ENCODE results near the gene SAMD4A.

SAMD4A gene

DNA sequence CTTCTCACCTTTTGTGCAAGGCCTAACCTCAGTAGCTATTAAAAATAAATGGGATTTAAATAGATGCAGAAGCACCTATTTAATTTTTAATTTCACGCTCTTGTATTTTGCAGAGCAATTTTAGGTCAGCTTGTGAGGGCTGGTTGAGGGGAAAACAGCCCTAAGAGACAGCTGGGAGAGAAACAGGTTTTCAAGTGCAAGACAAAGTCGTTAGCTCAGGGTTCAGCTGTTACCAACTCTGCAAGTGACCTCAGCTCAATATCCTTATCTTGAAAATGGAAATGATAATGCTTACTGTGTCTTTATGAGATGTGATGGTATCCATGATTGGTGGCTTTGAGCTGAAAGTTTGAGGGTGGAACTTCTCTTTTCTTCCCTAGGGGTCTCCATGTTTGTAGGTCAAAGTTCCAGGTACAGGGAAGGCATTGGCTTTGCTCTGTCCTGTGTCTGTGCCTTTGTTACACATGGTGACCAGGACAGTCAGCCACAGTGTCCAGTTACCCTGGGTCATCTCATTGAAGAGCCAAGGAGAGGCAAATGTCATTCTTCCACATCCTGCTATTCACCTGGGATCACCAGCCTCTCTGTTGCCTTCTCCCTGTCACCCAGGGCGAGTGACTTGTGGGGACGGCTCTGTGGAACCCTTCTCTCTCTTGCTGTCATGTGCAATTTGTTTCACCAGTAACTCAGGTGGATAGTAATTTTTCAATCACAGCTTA, 100.3 kb downstream of the SAMD4A start:
- no peak for DNase-seq

DNA sequence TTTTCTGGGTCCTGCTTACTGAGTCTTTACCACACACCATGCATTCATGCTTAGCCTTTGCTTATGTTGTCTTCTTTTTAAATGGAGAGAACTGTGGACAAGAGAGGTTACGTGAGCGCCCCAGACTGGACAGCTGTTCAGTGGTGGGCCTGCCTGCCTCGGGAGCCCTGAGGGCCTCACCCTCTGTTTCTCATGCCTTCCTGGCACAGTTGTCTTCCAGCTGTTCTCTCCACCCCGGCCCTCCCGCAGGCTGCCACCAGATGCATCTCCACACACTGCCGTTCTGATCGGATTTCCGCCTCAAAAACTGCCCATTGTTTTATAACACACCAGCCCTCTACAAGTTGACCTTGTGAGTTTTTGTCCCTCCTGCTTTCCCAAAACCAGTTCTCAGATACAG, 100.8 kb downstream of the SAMD4A start:
- DNase-seq, result no peak

DNA sequence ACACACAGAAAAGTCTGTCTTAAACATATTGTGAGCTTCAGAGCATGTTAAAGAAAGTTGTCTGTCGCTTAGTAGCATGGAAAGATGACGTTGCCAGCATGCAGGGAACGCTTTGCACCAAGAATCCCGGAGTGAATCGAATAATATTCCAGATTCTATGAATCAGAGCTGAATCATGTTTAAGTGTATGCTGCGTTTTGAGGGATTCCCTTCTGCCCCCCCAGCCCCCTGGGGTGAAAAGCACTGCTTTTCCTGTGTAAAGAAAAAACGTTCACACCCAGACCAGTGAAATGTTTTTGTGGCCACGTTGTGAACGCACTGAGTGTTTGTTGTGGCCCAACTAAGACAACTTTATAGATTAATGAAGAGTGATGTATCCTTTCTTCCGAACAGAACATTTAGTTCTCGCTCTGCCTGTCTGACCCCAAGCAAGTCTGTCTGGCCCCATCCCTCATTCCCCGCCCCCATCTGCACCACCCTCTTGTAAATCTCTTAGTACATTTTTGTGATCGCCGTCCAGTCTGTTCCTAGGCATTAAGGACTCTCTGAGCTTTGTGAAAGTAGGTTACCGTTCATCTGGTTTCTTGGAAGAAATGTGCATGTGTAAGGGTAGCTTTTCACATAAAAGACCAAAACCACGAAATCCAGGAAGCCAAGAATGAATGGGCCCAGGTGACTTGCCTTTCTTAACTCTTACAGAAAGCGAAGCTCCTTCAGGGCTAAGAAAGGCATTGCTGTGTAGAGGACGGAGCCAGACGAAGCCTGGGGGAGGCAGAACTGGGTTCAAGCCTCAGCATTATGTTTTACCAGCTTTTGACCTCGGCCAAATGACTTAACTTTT, 103.0 kb downstream of the SAMD4A start:
- DNase-seq, result no peak

DNA sequence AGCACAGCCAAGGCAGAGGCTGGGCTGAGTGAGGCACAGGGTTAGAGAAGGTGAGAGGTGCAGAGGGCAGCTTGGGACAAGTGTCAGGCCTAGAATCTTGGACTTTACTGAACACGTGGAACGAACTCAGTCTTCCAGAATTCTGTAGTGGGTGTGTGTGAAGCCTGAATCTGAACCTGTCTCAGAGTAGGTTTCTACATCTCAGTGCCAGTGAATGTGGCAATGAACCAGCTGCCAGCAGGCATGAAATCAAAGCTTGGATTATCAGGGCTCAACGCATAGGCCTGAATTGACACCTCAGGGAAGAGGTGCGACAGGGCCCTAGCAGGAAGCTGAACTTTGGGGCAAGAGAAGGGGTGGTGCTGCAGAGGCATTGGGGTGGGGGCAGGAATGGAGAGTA, 104.6 kb downstream of the SAMD4A start:
- DNase-seq, result no peak

DNA sequence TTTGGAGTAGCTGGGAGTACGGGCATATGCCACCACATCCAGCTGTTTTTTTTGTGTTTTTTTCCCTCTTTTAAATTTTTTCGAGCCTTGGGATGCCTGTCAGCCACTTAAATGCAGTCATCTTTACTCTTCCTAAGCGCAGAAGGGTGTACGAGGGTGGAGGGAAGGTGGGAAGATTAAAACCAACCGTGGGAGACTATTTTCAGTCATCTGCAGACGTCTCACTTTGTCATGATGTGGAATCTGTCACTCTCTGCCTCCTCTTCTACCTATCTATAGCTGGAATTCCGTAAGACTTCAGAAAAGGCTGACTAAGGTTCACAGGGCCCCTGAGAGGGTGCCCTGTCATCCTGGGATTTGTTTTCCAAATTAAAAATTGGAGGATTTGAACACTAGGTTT, 105.3 kb downstream of the SAMD4A start:
- DNase-seq, result no peak

DNA sequence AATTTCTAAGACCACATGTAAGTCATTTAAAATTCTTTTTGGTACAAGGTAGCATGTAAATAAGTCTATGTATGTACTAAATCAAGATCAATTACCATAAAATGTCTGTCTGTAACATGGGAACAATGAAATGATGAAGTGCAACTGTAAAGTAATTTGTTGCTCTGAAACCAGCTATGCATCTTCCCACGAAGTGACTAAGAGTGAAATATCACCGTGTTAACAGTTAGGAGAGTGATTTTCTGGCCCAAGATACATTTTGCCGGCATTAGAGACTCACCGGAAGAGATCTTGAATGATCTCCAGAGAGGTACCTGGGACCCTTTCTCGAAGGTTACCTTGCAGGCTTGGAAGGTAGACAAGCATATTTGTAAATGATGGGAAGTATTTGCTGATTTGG, 105.8 kb downstream of the SAMD4A start:
- DNase-seq, result no peak

DNA sequence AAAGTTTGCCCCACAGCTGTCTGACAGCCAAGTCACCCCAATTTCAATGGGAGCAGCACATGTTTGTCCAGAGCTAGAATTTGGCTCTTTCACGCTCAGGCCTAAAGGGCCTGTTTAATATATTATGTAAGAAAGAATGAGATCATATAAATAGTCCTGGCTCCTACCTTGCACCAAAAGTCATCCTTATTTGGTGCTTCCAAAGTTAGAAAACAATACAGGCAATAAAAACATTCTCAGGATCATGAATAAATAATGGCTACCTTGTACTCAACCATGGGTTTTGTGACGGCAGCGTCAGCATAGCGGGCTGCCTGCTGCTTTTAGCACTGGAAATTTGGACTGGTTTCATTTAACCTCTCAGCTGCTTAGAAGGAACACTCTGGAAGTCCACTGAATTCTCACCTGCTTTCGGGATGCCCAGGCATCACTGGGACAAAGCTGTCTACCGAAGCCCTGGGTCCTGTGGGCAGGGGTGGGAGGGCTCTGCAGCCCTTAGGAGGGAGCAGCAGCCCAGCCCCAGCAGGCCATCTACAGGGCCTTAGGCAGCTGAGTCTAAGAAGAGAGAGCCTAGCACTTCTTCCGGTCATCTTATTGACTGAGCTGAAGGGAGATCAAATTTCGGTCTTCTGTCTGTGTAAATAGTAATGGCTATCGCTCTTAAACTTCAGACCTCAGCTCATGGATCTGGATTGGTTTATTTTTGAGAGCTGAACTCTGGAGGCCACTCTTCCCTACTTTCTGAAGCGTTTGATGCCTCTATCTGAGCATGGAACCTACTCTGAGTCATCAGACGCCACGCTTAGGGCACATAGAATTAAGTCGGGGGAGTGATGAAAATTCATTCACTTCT, 106.5 kb downstream of the SAMD4A start:
- DNase-seq, result no peak

DNA sequence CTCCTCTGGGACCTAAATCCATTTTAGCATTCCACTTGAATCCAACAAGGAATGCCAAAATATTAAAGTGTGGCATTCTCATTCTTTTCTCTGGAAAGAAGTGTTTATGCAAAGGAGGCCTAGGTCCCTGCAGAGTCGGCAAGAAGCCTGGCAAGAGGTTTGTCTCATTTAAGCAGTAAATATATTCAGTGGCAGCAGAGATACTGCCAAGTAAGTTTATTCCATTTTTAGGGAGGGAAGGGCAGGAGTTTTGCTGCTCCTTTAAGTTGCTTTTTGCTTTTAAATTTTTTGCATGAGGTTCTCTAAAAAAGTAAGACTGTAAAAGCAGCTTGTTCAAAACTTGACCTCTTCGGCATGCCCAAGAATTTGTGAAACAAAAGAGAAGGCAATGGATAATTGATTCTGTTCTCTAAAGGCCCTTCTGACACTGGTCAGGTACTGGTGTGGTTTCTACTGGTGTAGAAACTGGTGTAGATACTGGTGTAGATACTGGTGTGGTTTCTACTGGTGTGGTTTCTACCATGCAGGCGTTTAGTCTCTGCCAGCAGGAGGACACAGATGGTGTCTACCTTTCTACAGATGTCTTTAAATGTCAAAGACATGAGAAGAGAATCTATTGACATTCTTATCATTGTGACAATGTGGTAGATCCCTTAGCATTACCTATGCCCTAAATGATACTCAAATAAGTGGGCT, 107.3 kb downstream of the SAMD4A start:
- DNase-seq, result no peak

DNA sequence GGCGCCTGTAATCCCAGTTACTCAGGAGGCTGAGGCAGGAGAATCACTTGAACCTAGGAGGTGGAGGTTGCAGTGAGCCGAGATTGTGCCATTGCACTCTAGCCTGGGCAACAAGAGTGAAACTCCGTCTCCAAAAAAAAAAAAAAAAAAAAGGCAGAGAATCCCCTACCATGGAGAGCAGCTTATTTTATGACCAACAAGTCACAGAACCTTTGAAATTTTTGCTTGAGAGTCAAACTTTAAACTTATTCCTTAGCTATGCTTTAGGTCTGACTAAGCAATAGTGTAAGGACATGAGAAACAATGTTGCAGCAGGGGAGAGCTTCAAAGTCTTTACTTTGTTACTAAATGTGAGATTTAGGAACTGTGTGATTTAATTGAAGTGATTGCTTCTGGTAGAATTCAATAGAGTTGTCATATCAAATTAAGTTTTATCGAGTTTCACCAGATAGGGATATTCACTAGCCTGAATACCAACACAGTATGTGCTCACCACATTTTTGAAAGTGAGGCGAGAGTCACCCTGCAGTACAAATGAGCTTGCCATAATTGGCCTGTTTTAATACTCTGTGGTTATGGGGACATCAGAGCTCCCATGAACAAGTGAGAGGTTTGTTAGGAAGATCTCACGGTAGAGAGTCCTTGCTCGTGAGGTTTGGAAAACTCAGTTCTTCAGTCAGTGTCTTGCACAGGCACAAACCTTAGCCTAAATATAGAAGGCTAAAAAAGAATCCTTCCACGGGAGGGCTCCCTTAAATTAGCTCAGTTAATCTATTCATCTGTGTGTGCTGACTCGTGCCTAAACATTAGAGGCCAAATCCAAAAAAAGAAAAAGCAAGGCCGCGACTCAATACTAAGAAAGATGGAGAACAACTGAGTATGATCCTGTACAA, 108.6 kb downstream of the SAMD4A start:
- DNase-seq, result no peak

DNA sequence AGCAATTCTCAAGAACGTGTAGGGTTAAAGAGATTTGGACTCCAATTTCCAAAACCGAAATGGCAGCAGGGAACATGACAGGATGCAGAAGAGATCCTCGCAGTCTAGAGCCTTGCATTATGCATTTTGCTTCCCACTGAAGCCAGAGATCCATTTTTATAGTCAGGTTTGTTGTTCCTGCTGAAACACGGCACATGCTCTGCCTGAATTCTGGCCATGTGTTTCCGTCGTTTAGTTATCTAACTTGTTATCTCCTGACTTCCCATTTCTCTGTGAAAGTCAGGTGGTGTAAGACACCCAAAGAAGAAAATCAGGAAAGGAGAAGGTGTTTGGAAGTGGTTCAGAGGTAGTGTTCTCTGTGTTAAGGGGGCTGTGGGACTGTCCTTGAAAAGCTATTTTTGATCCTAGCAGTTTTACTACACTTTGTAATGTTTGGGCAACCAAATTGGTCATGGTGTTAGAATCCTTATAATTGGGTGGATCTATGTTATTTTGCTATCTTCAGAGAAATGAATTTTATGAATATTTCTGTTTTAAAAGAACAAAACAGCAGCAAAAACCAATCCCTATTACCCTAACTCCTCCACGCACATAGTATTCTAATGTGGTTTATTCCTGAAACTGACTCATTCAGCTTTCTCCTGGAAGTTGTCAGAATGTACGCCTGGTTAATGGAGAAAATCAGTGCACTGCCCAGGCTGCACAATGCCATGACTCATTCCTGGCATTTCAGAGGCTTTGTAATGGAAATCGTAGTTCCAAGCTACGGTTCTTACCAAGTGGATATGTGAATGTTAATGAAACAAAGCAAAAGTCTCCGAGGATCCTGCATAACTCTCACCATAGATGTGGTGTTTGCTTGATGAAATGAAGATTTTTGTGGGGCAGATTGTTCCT, 110.1 kb downstream of the SAMD4A start:
- no peak for DNase-seq

DNA sequence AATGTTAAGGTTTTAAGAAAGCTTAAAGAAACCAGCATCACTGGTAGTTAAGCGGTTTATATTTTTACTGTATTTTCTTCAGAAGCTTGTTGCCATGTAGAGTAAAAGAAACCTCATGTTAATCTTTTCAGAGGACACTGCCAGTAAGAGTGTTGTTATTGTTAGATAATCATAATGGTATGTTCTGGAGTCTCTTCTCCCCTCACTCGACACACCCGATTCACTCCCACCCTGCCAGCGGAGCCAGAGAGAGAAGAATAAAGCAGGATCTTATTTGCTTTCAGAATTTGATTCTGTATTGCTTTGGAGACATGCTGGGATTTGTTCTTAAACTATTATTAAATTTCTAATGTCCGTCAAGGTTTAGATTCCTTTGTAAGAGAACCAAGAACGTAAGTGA, 113.7 kb downstream of the SAMD4A start:
- DNase-seq, result no peak

DNA sequence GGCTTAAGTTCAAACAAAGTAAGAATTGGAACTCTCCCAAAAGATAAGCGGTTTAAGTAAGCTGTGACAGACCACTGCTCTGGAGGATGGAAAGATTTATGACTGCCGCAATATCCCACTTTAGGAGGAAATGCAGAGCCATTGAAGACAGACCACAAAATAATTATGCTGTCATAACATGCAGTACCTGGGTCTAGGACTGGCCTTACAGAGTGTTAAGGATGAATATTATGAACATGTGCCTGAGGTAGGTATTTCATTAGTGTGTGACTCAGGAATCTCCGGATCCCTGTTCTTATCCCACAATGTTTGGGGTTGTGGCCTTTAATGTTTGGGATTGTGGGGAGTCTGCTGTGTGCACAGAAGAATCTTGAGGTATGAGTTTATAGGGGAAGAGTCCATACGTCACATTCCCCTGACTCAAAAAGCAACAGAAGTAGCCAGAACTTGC, 114.9 kb downstream of the SAMD4A start:
- no peak for DNase-seq

DNA sequence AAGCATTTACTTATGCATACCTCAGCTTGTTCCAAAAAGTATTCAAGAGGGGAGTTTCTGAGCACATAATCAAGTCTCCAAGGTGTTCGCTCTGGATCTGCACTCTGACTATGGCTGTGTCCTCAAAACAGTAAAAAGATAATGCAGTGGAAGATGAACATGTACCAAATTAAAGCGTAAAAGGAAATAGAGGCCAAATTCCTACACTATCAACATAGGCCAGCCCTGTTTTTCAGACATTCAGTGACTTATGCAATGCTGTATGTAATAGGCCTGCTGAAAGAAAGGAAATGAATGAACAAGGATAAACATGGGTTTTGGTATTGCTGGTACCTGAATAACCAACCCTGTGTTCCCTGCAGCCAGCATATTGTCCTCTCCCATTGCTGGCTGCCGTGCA, 115.7 kb downstream of the SAMD4A start:
- no peak for DNase-seq

DNA sequence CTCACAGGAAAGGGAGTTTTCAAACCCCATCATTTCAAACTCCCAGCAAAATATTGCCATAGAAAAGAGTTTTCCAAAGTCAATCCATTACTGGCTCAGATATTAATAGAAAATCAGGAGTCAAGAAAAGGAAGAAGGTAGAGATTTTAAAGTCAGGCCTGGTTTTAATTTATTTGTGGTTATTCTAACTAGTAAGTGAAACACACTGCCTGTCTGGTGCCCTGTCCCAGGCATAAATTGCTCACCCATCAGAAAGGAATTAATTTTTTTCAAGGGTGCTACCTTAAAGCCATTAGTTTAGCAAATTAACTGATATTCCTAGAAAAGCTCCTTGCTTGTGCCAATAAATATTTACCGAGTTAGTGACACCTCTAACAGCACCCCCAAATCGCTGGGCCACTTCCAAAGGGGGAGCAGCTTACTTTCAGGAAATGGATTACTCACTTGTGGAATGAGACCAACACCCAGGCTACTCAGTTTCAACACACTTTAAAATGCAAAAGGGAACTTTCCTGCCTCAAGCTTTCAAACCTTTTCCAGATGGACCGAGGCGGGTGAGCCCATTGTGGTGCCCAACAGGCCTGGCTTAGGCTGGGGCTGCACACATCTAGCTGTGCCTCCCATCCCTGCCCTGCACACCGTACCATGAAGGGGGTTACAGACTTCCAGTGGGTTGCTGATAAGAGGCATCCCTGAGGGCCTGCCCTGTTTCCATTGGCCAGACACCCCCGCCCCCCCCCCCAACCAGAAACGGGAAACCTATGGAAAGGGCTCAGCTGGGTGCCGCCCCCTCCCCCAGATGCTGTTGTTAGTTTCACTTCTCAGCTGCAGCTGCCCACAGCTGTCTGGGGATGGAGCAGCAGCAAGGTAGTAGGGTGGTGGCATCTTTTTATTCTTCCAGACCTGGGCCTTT, 117.2 kb downstream of the SAMD4A start:
- DNase-seq, result no peak

DNA sequence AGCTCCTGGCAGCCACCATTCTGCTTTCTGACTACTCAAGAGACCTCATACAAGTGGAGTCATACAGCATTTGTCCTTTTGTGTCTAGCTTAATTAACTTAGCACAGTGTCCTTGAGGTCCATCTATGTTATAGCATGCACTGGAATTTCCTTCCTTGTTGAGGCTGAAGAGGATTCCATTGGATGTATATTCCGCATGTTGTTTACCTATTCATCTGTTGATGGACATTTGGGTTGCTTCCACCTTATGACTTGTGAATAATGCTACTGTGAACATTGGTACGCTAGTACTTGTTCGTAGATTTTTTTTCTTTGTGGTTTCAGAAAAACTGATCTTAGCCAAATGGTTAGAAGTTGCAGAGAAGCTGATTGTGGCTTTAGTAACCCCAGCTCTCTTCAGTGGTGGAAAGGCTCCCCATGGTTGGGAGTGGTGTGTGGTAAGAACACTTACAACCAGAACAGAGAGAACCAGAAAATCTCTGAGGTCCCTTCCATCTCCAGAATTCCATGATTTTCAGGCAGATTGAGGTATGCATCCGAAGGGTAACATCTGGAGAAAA, 118.4 kb downstream of the SAMD4A start:
- no peak for DNase-seq

DNA sequence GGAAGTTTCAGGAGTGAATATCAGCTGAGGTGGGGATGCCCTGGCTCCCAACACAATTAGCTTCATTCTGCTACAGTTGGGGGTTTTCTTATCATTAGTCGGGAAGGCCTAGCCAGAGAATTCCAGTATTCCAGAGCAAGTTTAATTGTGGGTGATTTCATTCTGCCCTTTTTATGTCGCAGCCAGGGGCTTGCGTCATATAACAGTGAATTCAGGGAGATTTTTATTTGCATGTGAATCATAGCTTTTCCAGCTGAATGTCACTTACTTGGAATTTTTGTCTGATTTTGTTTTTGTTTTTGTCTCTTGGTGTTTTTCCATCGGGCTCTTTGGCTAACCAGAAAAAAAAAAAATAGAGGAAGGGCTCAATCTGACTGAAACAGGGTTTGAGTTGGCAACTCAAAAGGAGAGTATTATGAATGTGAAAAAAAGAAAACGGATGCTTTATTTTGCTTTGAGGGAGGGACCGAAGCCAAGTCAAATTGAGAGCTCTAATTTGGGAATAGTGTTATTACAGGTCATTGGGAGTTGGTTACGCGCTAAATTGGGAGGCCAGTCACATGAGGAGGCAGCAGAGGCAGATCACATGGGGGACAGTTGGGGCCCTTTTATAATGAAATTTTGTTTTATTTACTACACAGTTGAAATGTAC, 119.4 kb downstream of the SAMD4A start:
- DNase-seq, result no peak

DNA sequence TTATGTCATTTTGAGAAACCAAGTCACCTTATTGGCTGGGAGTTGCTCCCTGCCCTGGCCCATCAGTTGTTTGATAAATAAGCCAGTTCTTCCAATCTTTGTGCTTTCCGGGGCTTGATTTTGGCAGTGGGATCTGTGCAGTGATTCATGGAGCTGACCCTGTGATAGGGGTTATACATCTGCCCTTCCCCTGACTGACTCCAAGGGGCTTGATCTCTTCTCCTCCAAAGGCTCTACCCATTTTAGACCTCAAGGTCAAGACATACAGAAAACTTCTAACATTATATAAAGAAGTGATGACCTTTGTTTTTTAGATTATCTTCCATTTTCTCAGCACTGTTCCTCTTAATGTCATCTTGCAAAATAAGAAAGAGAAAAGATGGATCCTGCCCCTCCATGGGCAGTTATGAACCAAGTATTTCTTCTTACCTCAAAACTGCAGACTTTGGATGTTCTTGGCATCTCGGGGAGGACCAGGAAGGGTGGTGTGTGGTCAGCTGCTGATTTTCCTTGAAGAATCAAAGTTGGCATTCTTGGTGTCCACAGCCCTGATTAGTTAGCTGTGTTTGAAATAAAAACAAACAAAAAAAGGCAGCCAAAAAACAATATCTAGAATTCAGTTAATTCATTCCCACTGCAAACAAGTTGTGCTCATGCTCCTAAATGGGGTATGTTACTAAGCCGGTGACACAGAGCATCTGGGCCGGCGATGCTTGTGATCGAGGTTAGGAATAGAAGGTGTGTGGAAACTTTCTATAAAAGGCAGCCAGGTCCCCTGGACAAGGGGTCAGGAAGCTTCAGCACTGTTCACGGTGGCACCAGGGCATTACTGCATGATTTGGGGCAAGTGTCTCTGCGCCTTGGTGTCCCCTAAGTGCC, 120.2 kb downstream of the SAMD4A start:
- no peak for DNase-seq

DNA sequence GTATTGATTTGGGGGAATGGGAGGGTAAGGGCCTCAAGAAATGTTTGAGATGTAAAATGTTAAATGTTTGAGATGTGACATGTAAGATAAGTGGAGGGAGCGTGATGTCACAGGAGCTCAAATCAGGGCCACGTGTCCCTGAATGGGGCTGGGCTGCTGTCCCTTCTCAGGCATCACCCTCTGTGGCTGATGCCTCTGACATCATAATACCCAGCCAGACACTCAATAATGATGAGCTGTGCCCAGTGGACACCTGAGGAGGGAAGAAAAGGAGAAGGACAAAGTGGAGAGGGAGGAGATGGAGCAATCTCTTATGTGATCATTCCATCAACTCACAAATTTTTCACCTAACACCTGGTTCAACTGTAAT, 120.8 kb downstream of the SAMD4A start:
- no peak for DNase-seq

Measured in RPMI8226 (cell line).